Measurements from ENCODE around the gene TFB2M. TPM values are rescaled to one million over a fixed set of nuclear protein-coding genes. Genes with fewer than 3 reads are reported as not detected.

The TFB2M gene
- total RNA-seq, 2 experiments from 2014 or later: 15.0 to 17.5 TPM

DNA sequence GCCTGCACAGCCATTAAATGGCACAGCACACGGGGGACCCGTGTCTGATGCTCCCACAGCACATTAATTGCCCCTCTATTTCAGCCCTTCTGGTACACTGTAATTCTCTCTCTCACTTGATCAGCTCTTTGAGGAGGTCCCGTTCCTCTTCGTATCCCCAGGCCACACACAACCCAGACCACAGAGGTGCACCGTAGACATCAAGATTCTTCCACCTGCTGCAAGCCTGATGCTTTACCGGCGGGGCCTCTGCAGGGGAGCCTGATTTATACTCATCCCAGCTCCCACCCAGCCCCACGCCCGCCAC lies 59.7 kb downstream of the TFB2M start:
- peak; percentile 33 for DNase-seq (ENCODE audit: low spot score)
- Histone ChIP-seq H2AFZ (ENCODE audit: low read length) (peak overlapping the region; percentile 99), H3K9me3 (ENCODE audit: low read length) (no peaks in the 10 kb centered on the region), H3K4me2 (ENCODE audit: low read length) (peak overlapping the region; percentile 76), H3K36me3 (ENCODE audit: insufficient read depth, low read length) (no peaks in the 10 kb centered on the region), H3K4me3 (ENCODE audit: low read depth, low read length, poor library complexity, severe bottlenecking) (peak overlapping the region; percentile 95), H3K27ac (ENCODE audit: low read depth, low read length, poor library complexity, severe bottlenecking) (no peak overlapping the region), H3K9me2 (ENCODE audit: insufficient read depth, low read length) (no peaks in the 10 kb centered on the region), H3K4me1 (ENCODE audit: insufficient read depth, low read length, poor library complexity, severe bottlenecking) (peaks cover 13% of the 10 kb centered on the region), H3K79me2 (ENCODE audit: insufficient read depth, low read depth, low read length) (no peaks in the 10 kb centered on the region), H4K20me1 (ENCODE audit: insufficient read depth, low read length) (no peaks in the 10 kb centered on the region)
- POLR2A ChIA-PET: interaction anchor here (0.6 to 1.2 kb wide), 5 partner anchors 21 to 218 kb away, joined by 3 to 4 read pairs (median 3); partner anchors contain the start of gene SCCPDH
- no TSS peak for BruUV-seq (replicated peaks)
- CTCF ChIA-PET (ENCODE audit: unreplicated experiment): interaction anchor here (0.6 to 1.2 kb wide), 3 partner anchors 21 to 89 kb away, joined by 3 to 4 read pairs (median 3); no protein-coding TSS in a partner anchor
- TF ChIP-seq EZH2phosphoT487 (IDR thresholded peaks at IDR 0.05; ENCODE audit: borderline replicate concordance, low read depth, low read length): no peak
- TF ChIP-seq, protein P1, sequence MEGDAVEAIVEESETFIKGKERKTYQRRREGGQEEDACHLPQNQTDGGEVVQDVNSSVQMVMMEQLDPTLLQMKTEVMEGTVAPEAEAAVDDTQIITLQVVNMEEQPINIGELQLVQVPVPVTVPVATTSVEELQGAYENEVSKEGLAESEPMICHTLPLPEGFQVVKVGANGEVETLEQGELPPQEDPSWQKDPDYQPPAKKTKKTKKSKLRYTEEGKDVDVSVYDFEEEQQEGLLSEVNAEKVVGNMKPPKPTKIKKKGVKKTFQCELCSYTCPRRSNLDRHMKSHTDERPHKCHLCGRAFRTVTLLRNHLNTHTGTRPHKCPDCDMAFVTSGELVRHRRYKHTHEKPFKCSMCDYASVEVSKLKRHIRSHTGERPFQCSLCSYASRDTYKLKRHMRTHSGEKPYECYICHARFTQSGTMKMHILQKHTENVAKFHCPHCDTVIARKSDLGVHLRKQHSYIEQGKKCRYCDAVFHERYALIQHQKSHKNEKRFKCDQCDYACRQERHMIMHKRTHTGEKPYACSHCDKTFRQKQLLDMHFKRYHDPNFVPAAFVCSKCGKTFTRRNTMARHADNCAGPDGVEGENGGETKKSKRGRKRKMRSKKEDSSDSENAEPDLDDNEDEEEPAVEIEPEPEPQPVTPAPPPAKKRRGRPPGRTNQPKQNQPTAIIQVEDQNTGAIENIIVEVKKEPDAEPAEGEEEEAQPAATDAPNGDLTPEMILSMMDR (conservative IDR thresholded peaks at IDR 0.05; ENCODE audit: low read length): no peak
- intact Hi-C loops (cut with micrococcal nuclease; ENCODE audit: unreplicated experiment): loop anchor here (2.0 to 5.0 kb wide), 2 partner anchors 60 to 571 kb away; partner anchors contain the start of genes CNST, TFB2M and ZNF670

DNA sequence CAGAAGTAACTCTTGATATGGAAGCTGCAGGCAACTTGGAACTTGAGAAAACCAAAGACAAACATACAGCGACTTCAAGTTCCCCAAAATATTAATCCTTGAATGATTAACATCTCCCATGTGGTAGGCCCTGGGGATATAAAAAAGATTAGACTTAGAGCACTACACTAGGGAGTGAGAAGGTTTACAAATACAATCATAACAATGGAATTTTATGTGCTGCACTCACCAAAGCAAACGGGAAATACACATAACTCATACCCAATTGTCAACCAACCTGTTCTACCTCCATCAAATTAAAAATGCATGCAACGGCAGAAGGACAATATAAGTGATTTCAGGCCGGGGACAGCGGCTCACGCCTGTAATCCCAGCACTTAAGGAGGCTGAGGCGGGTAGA lies 62.7 kb downstream of the TFB2M start:
- no peak overlapping the region for H3K4me2 ChIP-seq (ENCODE audit: low read length)
- TSS peak; percentile 40 for BruUV-seq (replicated peaks)

More for the DNA sequence above, 62.7 kb downstream of the TFB2M start:
- ChIA-PET POLR2A (no interaction called here), CTCF (ENCODE audit: unreplicated experiment) (no interaction called here)
- Histone ChIP-seq H4K20me1 (ENCODE audit: insufficient read depth, low read length) (no peaks in the 10 kb centered on the region), H3K4me1 (ENCODE audit: insufficient read depth, low read length, poor library complexity, severe bottlenecking) (peaks cover 13% of the 10 kb centered on the region), H3K27ac (ENCODE audit: low read depth, low read length, poor library complexity, severe bottlenecking) (no peak overlapping the region), H2AFZ (ENCODE audit: low read length) (no peak overlapping the region), H3K9me2 (ENCODE audit: insufficient read depth, low read length) (no peaks in the 10 kb centered on the region), H3K9me3 (ENCODE audit: low read length) (no peaks in the 10 kb centered on the region), H3K79me2 (ENCODE audit: insufficient read depth, low read depth, low read length) (no peaks in the 10 kb centered on the region), H3K4me3 (ENCODE audit: low read depth, low read length, poor library complexity, severe bottlenecking) (no peak overlapping the region), H3K36me3 (ENCODE audit: insufficient read depth, low read length) (no peaks in the 10 kb centered on the region)
- no peak for DNase-seq (ENCODE audit: low spot score)
- intact Hi-C loops (cut with micrococcal nuclease; ENCODE audit: unreplicated experiment): no loop called here
- no peak for TF ChIP-seq EZH2phosphoT487 (IDR thresholded peaks at IDR 0.05; ENCODE audit: borderline replicate concordance, low read depth, low read length)
- TF ChIP-seq, protein P1 (conservative IDR thresholded peaks at IDR 0.05; ENCODE audit: low read length): no peak

All from OCI-LY7 (cell line).